ENCODE data around the gene ACSL1.

ACSL1 gene

GRCh38 chr4:184801781-184802696 is 23.7 kb downstream of the ACSL1 start:
- POLR2A ChIA-PET, result no interaction called here
- DNase-seq (ENCODE audit: extremely low spot score), result no peak
- TF ChIP-seq ARNT (IDR thresholded peaks at IDR 0.05), result no peak
- TF ChIP-seq FOXK2 (IDR thresholded peaks at IDR 0.05), result no peak
- no peak for TF ChIP-seq FOXM1 (IDR thresholded peaks at IDR 0.05; ENCODE audit: borderline replicate concordance)
- TF ChIP-seq ZNF384 (IDR thresholded peaks at IDR 0.05), result no peak
- TF ChIP-seq SP1 (IDR thresholded peaks at IDR 0.05), result no peak
- TF ChIP-seq LEF1 (IDR thresholded peaks at IDR 0.05; ENCODE audit: borderline replicate concordance), result no peak
- no peak for TF ChIP-seq PKNOX1 (IDR thresholded peaks at IDR 0.05)
- TF ChIP-seq SUZ12 (IDR thresholded peaks at IDR 0.05), result no peak
- TF ChIP-seq CTBP1 (IDR thresholded peaks at IDR 0.05; ENCODE audit: borderline replicate concordance), result no peak
- no peak for TF ChIP-seq HDGF (IDR thresholded peaks at IDR 0.05; ENCODE audit: borderline replicate concordance)
- no peak for TF ChIP-seq TARDBP (IDR thresholded peaks at IDR 0.05)
- TF ChIP-seq NFRKB (IDR thresholded peaks at IDR 0.05), result no peak
- TF ChIP-seq FOXA1 (IDR thresholded peaks at IDR 0.05), result no peak
- CTCF ChIA-PET, result interaction anchor here (0.6 kb wide), 1 partner anchor 294 kb away, joined by 4 read pairs; no protein-coding TSS in a partner anchor

GRCh38 chr4:184798504-184798903 is 27.3 kb downstream of the ACSL1 start:
- DNase-seq (ENCODE audit: extremely low spot score), result no peak
- ChIA-PET POLR2A (no interaction called here), CTCF (no interaction called here)
- TF ChIP-seq ELF4 (IDR thresholded peaks at IDR 0.05), result no peak
- TF ChIP-seq SUZ12 (IDR thresholded peaks at IDR 0.05), result no peak
- no peak for TF ChIP-seq FOXM1 (IDR thresholded peaks at IDR 0.05; ENCODE audit: borderline replicate concordance)
- TF ChIP-seq L3MBTL2 (conservative IDR thresholded peaks at IDR 0.05), result no peak
- TF ChIP-seq HDGF (IDR thresholded peaks at IDR 0.05; ENCODE audit: borderline replicate concordance), result no peak
- TF ChIP-seq LEF1 (IDR thresholded peaks at IDR 0.05; ENCODE audit: borderline replicate concordance), result no peak
- TF ChIP-seq BHLHE40 (IDR thresholded peaks at IDR 0.05; ENCODE audit: borderline replicate concordance), result no peak
- no peak for TF ChIP-seq SP1 (IDR thresholded peaks at IDR 0.05)
- TF ChIP-seq FOXA1 (IDR thresholded peaks at IDR 0.05), result no peak
- no peak for TF ChIP-seq FOXK2 (IDR thresholded peaks at IDR 0.05)
- no peak for TF ChIP-seq ARNT (IDR thresholded peaks at IDR 0.05)
- no peak for TF ChIP-seq TARDBP (IDR thresholded peaks at IDR 0.05)
- TF ChIP-seq NFRKB (IDR thresholded peaks at IDR 0.05), result no peak
- TF ChIP-seq ZNF384 (IDR thresholded peaks at IDR 0.05), result no peak

- CTCF ChIA-PET, result no interaction called here
- no peak for DNase-seq (ENCODE audit: extremely low spot score)
- POLR2A ChIA-PET, result no interaction called here
- TF ChIP-seq ARNT (IDR thresholded peaks at IDR 0.05) (no peak), L3MBTL2 (conservative IDR thresholded peaks at IDR 0.05) (no peak), ZNF384 (IDR thresholded peaks at IDR 0.05) (no peak), FOXM1 (IDR thresholded peaks at IDR 0.05; ENCODE audit: borderline replicate concordance) (no peak), ELF4 (IDR thresholded peaks at IDR 0.05) (no peak), SP1 (IDR thresholded peaks at IDR 0.05) (no peak)
Measured at GRCh38 chr4:184796906-184797305, 28.9 kb downstream of the ACSL1 start.

DNA sequence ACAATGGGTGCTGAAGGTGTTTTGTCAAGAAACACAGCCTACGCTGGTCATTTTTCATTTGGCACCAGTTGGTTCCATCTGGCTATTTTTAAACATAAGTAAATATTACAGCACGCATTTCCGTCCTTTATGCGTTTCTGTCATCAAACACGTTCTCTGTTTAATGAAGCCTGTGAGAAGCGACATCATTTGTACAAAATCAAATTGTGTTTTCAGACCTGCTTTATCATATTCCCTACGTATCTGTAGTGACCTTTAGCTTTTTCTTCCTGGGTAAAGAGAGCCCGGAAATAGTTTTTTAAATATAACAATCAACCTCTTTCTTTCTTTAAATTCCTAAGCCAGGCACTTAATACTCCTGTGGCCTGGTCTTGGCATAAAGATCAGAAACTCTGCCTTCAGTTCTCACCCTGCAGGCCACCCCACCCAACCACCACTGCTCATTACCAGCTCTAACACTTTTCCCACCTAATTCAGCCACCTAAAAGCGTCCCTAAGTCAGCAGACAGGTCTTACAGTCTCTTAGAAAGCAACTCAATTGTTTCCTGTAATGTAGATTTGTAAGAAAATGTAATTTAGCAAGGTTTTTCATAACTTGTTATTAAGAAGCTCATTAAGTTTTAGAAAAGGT is 30.4 kb downstream of the ACSL1 start:
- ChIA-PET POLR2A (no interaction called here), CTCF (no interaction called here)
- TF ChIP-seq CTBP1 (IDR thresholded peaks at IDR 0.05; ENCODE audit: borderline replicate concordance) (no peak), SP1 (IDR thresholded peaks at IDR 0.05) (no peak)
- no peak for DNase-seq (ENCODE audit: extremely low spot score)

- no peak for DNase-seq (ENCODE audit: extremely low spot score)
- ChIA-PET POLR2A (no interaction called here), CTCF (interaction anchor here (0.6 kb wide), 1 partner anchor 27 kb away, joined by 4 read pairs; no protein-coding TSS in a partner anchor)
- TF ChIP-seq LEF1 (IDR thresholded peaks at IDR 0.05; ENCODE audit: borderline replicate concordance) (no peak), TARDBP (IDR thresholded peaks at IDR 0.05) (no peak), FOXM1 (IDR thresholded peaks at IDR 0.05; ENCODE audit: borderline replicate concordance) (no peak), ELF4 (IDR thresholded peaks at IDR 0.05) (no peak), NFRKB (IDR thresholded peaks at IDR 0.05) (no peak), CTBP1 (IDR thresholded peaks at IDR 0.05; ENCODE audit: borderline replicate concordance) (no peak), FOXK2 (IDR thresholded peaks at IDR 0.05) (no peak), PKNOX1 (IDR thresholded peaks at IDR 0.05) (no peak), SP1 (IDR thresholded peaks at IDR 0.05) (no peak), HDGF (IDR thresholded peaks at IDR 0.05; ENCODE audit: borderline replicate concordance) (no peak), BHLHE40 (IDR thresholded peaks at IDR 0.05; ENCODE audit: borderline replicate concordance) (no peak), SUZ12 (IDR thresholded peaks at IDR 0.05) (no peak), L3MBTL2 (conservative IDR thresholded peaks at IDR 0.05) (no peak), ZNF384 (IDR thresholded peaks at IDR 0.05) (no peak), FOXA1 (IDR thresholded peaks at IDR 0.05) (no peak), ARNT (IDR thresholded peaks at IDR 0.05) (no peak)
Measured at GRCh38 chr4:184794470-184794869, 31.3 kb downstream of the ACSL1 start.

DNA sequence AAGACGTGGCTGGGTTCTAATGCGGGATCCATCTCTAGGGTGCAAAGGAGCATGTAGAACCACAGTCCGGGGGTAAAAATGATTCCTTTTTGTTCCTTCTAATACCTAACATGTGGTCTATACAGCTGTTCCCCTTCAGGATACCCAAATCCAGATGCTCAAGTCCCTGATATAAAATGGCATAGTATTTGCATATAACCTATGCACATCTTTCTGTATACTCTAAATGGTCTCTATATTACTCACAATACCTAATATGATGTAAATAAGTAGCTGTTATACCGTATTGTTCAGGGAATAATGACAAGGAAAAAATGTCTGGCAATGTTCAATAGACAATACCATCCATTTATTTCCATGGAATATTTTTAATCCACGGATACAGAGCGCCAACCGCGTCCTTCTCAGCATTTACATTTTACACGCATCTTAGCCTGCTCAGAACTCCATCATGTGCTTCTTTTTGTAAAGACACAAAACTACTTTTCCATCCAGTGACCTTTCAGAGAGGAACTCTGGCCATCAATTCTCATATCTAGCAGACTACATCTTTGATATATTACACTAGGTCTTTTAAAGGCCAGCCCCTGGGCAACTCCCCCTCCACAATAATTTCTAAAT is 31.9 kb downstream of the ACSL1 start:
- no peak for TF ChIP-seq SUZ12 (IDR thresholded peaks at IDR 0.05)
- TF ChIP-seq BHLHE40 (IDR thresholded peaks at IDR 0.05; ENCODE audit: borderline replicate concordance), result no peak
- no peak for TF ChIP-seq FOXM1 (IDR thresholded peaks at IDR 0.05; ENCODE audit: borderline replicate concordance)
- no peak for TF ChIP-seq ZNF384 (IDR thresholded peaks at IDR 0.05)
- no peak for TF ChIP-seq TARDBP (IDR thresholded peaks at IDR 0.05)
- no peak for TF ChIP-seq LEF1 (IDR thresholded peaks at IDR 0.05; ENCODE audit: borderline replicate concordance)
- TF ChIP-seq ARNT (IDR thresholded peaks at IDR 0.05), result no peak
- TF ChIP-seq CTBP1 (IDR thresholded peaks at IDR 0.05; ENCODE audit: borderline replicate concordance), result no peak
- no peak for TF ChIP-seq L3MBTL2 (conservative IDR thresholded peaks at IDR 0.05)
- no peak for DNase-seq (ENCODE audit: extremely low spot score)
- ChIA-PET POLR2A (no interaction called here), CTCF (interaction anchor here (0.5 to 0.6 kb wide), 2 partner anchors 28 to 226 kb away, joined by 3 to 4 read pairs; no protein-coding TSS in a partner anchor)

All from HEK293T (cell line).